C4-2B (cell line): Measurements from ENCODE around the gene RHOD.

Source experiments
- H3K27ac ChIP-seq: fragments of 450-650 bp; 2 replicates; pipeline ENCODE4 v1.5.1; 2017
- CTCF ChIP-seq: fragments of 450-650 bp; conservative IDR thresholded peaks from 2 replicates; pipeline ENCODE4 v1.5.1; 2017; ENCODE audit warnings: mild to moderate bottlenecking
- ZFX ChIP-seq: fragments of 450-650 bp; IDR thresholded peaks from 2 replicates; pipeline ENCODE4 v1.6.1; 2017

The RHOD gene

GRCh38 chr11:67054836-67055523 lies 1.7 kb upstream of the RHOD start:
- H3K27ac ChIP-seq: peak overlapping the region; percentile 80
- TF ChIP-seq ZFX (no peak), CTCF (no peak)

GRCh38 chr11:67055812-67056211 lies 835 bp upstream of the RHOD start:
- TF ChIP-seq ZFX: no peak
- no peak for TF ChIP-seq CTCF
- H3K27ac ChIP-seq: peak overlapping the region; percentile 80

- peak overlapping the region; percentile 80 for H3K27ac ChIP-seq
- no peak for TF ChIP-seq ZFX
- TF ChIP-seq CTCF: no peak
These were observed 592 bp downstream of the RHOD start for GRCh38 chr11:67057205-67057672.

DNA sequence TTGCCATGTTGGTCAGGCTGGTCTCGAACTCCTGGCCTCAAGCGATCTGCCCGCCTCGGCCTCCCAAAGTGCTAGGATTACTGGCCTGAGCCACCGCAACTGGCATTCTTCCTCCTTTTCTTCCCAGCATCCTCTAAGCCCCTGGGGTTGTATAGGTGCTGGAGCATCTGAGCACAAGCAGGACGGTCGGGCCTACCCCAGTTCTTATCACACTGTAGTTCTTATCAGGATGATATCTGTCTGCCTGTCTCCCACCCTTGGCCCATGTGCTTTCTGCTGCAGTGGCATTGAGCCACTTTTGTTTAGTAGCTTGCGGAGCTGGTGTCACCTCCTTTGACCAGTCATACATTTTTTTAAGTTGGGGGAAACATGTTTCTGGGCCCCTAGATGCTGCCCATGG lies 1.9 kb downstream of the RHOD start:
- TF ChIP-seq CTCF: no peak
- TF ChIP-seq ZFX: no peak
- no peak overlapping the region for H3K27ac ChIP-seq

GRCh38 chr11:67059671-67060070 lies 3.0 kb downstream of the RHOD start:
- TF ChIP-seq CTCF (no peak), ZFX (no peak)
- no peak overlapping the region for H3K27ac ChIP-seq

DNA sequence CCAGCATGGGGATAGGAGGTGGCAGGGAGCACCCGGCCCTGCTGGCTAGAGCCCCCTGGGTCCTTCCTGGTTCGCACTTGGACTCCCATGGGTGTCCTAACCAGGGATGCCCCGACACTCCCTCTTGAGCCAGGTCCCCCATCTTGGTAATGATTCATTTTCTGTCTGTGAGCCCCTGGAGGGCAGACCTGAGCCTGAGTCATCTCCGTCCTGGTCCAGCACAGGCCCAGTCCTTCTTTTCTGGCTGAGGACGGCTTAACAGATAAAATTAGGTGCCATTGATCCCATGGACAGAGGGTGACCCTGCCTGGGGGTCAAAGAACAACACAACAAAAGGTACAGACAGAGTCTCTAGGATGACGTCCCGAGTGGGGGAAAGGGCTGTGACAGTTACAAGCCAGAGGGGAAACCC lies 3.5 kb downstream of the RHOD start:
- H3K27ac ChIP-seq: no peak overlapping the region
- TF ChIP-seq CTCF (no peak), ZFX (no peak)

- TF ChIP-seq CTCF (no peak), ZFX (no peak)
These were observed 6.1 kb downstream of the RHOD start for GRCh38 chr11:67062526-67063373.

More at GRCh38 chr11:67062526-67063373, 6.1 kb downstream of the RHOD start:
- H3K27ac ChIP-seq: no peak overlapping the region
